Measurements from ENCODE around the gene AFAP1.

AFAP1 gene

GRCh38 chr4:7978907-7979651 lies 39.4 kb upstream of the AFAP1 start:
- Histone ChIP-seq H3K9ac (ENCODE audit: low read length) (no peak overlapping the region), H3K36me3 (ENCODE audit: control insufficient read depth, low read depth, low read length) (no peaks in the 10 kb centered on the region), H3K4me3 (ENCODE audit: low read length) (no peak overlapping the region), H3K4me1 (ENCODE audit: control insufficient read depth, low read depth, low read length) (peaks cover 9% of the 10 kb centered on the region), H3K27ac (ENCODE audit: low read length) (no peak overlapping the region), H3K9me3 (ENCODE audit: control insufficient read depth, low read depth, low read length) (no peaks in the 10 kb centered on the region), H3K27me3 (ENCODE audit: control insufficient read depth, insufficient read depth, low read length) (no peaks in the 10 kb centered on the region)

GRCh38 chr4:7978489-7978888 lies 38.8 kb upstream of the AFAP1 start:
- Histone ChIP-seq H3K9ac (ENCODE audit: low read length) (no peak overlapping the region), H3K27me3 (ENCODE audit: control insufficient read depth, insufficient read depth, low read length) (no peaks in the 10 kb centered on the region), H3K9me3 (ENCODE audit: control insufficient read depth, low read depth, low read length) (no peaks in the 10 kb centered on the region), H3K36me3 (ENCODE audit: control insufficient read depth, low read depth, low read length) (no peaks in the 10 kb centered on the region), H3K4me1 (ENCODE audit: control insufficient read depth, low read depth, low read length) (peaks cover 9% of the 10 kb centered on the region), H3K27ac (ENCODE audit: low read length) (no peak overlapping the region), H3K4me3 (ENCODE audit: low read length) (no peak overlapping the region)

- Histone ChIP-seq H3K4me1 (ENCODE audit: control insufficient read depth, low read depth, low read length) (peaks cover 9% of the 10 kb centered on the region), H3K27me3 (ENCODE audit: control insufficient read depth, insufficient read depth, low read length) (no peaks in the 10 kb centered on the region), H3K4me3 (ENCODE audit: low read length) (no peak overlapping the region), H3K27ac (ENCODE audit: low read length) (no peak overlapping the region), H3K9me3 (ENCODE audit: control insufficient read depth, low read depth, low read length) (no peaks in the 10 kb centered on the region), H3K9ac (ENCODE audit: low read length) (no peak overlapping the region), H3K36me3 (ENCODE audit: control insufficient read depth, low read depth, low read length) (no peaks in the 10 kb centered on the region)
Observed at GRCh38 chr4:7976634-7977033, 37.0 kb upstream of the AFAP1 start.

- Histone ChIP-seq H3K27ac (ENCODE audit: low read length) (no peak overlapping the region), H3K4me1 (ENCODE audit: control insufficient read depth, low read depth, low read length) (peaks cover 9% of the 10 kb centered on the region), H3K9me3 (ENCODE audit: control insufficient read depth, low read depth, low read length) (no peaks in the 10 kb centered on the region), H3K27me3 (ENCODE audit: control insufficient read depth, insufficient read depth, low read length) (no peaks in the 10 kb centered on the region), H3K4me3 (ENCODE audit: low read length) (no peak overlapping the region), H3K9ac (ENCODE audit: low read length) (no peak overlapping the region), H3K36me3 (ENCODE audit: control insufficient read depth, low read depth, low read length) (no peaks in the 10 kb centered on the region)
Observed at GRCh38 chr4:7976025-7976424, 36.4 kb upstream of the AFAP1 start.

GRCh38 chr4:7974425-7974824 lies 34.8 kb upstream of the AFAP1 start:
- no peaks in the 10 kb centered on the region for H3K9me3 ChIP-seq (ENCODE audit: control insufficient read depth, low read depth, low read length)
- H3K9ac ChIP-seq (ENCODE audit: low read length) = no peak overlapping the region
- no peaks in the 10 kb centered on the region for H3K27me3 ChIP-seq (ENCODE audit: control insufficient read depth, insufficient read depth, low read length)
- no peak overlapping the region for H3K27ac ChIP-seq (ENCODE audit: low read length)
- peaks cover 10% of the 10 kb centered on the region for H3K4me1 ChIP-seq (ENCODE audit: control insufficient read depth, low read depth, low read length)
- no peaks in the 10 kb centered on the region for H3K36me3 ChIP-seq (ENCODE audit: control insufficient read depth, low read depth, low read length)
- H3K4me3 ChIP-seq (ENCODE audit: low read length) = no peak overlapping the region

GRCh38 chr4:7973545-7973981 lies 33.9 kb upstream of the AFAP1 start:
- no peak overlapping the region for H3K9ac ChIP-seq (ENCODE audit: low read length)
- peaks cover 8% of the 10 kb centered on the region for H3K4me1 ChIP-seq (ENCODE audit: control insufficient read depth, low read depth, low read length)
- no peaks in the 10 kb centered on the region for H3K27me3 ChIP-seq (ENCODE audit: control insufficient read depth, insufficient read depth, low read length)
- H3K36me3 ChIP-seq (ENCODE audit: control insufficient read depth, low read depth, low read length) = no peaks in the 10 kb centered on the region
- H3K27ac ChIP-seq (ENCODE audit: low read length) = no peak overlapping the region
- no peaks in the 10 kb centered on the region for H3K9me3 ChIP-seq (ENCODE audit: control insufficient read depth, low read depth, low read length)
- H3K4me3 ChIP-seq (ENCODE audit: low read length) = no peak overlapping the region

GRCh38 chr4:7971881-7972500 lies 32.3 kb upstream of the AFAP1 start:
- peaks cover 8% of the 10 kb centered on the region for H3K4me1 ChIP-seq (ENCODE audit: control insufficient read depth, low read depth, low read length)
- H3K36me3 ChIP-seq (ENCODE audit: control insufficient read depth, low read depth, low read length) = no peaks in the 10 kb centered on the region
- no peak overlapping the region for H3K4me3 ChIP-seq (ENCODE audit: low read length)
- no peak overlapping the region for H3K27ac ChIP-seq (ENCODE audit: low read length)
- H3K27me3 ChIP-seq (ENCODE audit: control insufficient read depth, insufficient read depth, low read length) = no peaks in the 10 kb centered on the region
- no peaks in the 10 kb centered on the region for H3K9me3 ChIP-seq (ENCODE audit: control insufficient read depth, low read depth, low read length)
- H3K9ac ChIP-seq (ENCODE audit: low read length) = no peak overlapping the region

- no peaks in the 10 kb centered on the region for H3K36me3 ChIP-seq (ENCODE audit: control insufficient read depth, low read depth, low read length)
- no peaks in the 10 kb centered on the region for H3K9me3 ChIP-seq (ENCODE audit: control insufficient read depth, low read depth, low read length)
- H3K9ac ChIP-seq (ENCODE audit: low read length) = no peak overlapping the region
- peaks cover 8% of the 10 kb centered on the region for H3K4me1 ChIP-seq (ENCODE audit: control insufficient read depth, low read depth, low read length)
- H3K27ac ChIP-seq (ENCODE audit: low read length) = no peak overlapping the region
- H3K27me3 ChIP-seq (ENCODE audit: control insufficient read depth, insufficient read depth, low read length) = no peaks in the 10 kb centered on the region
- no peak overlapping the region for H3K4me3 ChIP-seq (ENCODE audit: low read length)
Observed at GRCh38 chr4:7971159-7971631, 31.5 kb upstream of the AFAP1 start.

- H3K27ac ChIP-seq (ENCODE audit: low read length) = no peak overlapping the region
- H3K9ac ChIP-seq (ENCODE audit: low read length) = no peak overlapping the region
- peaks cover 8% of the 10 kb centered on the region for H3K4me1 ChIP-seq (ENCODE audit: control insufficient read depth, low read depth, low read length)
- H3K36me3 ChIP-seq (ENCODE audit: control insufficient read depth, low read depth, low read length) = no peaks in the 10 kb centered on the region
- no peaks in the 10 kb centered on the region for H3K27me3 ChIP-seq (ENCODE audit: control insufficient read depth, insufficient read depth, low read length)
- H3K9me3 ChIP-seq (ENCODE audit: control insufficient read depth, low read depth, low read length) = no peaks in the 10 kb centered on the region
- no peak overlapping the region for H3K4me3 ChIP-seq (ENCODE audit: low read length)
Observed at GRCh38 chr4:7970361-7970946, 30.8 kb upstream of the AFAP1 start.

GRCh38 chr4:7968262-7968896 lies 28.7 kb upstream of the AFAP1 start:
- peaks cover 8% of the 10 kb centered on the region for H3K4me1 ChIP-seq (ENCODE audit: control insufficient read depth, low read depth, low read length)
- H3K27me3 ChIP-seq (ENCODE audit: control insufficient read depth, insufficient read depth, low read length) = no peaks in the 10 kb centered on the region
- H3K27ac ChIP-seq (ENCODE audit: low read length) = no peak overlapping the region

GRCh38 chr4:7967501-7968261 lies 28.0 kb upstream of the AFAP1 start:
- no peaks in the 10 kb centered on the region for H3K27me3 ChIP-seq (ENCODE audit: control insufficient read depth, insufficient read depth, low read length)
- no peak overlapping the region for H3K4me3 ChIP-seq (ENCODE audit: low read length)
- no peaks in the 10 kb centered on the region for H3K36me3 ChIP-seq (ENCODE audit: control insufficient read depth, low read depth, low read length)
- peaks cover 8% of the 10 kb centered on the region for H3K4me1 ChIP-seq (ENCODE audit: control insufficient read depth, low read depth, low read length)
- H3K27ac ChIP-seq (ENCODE audit: low read length) = no peak overlapping the region
- H3K9me3 ChIP-seq (ENCODE audit: control insufficient read depth, low read depth, low read length) = no peaks in the 10 kb centered on the region
- no peak overlapping the region for H3K9ac ChIP-seq (ENCODE audit: low read length)

More at GRCh38 chr4:7968262-7968896, 28.7 kb upstream of the AFAP1 start:
- H3K9me3 ChIP-seq (ENCODE audit: control insufficient read depth, low read depth, low read length) = no peaks in the 10 kb centered on the region
- no peak overlapping the region for H3K9ac ChIP-seq (ENCODE audit: low read length)
- no peak overlapping the region for H3K4me3 ChIP-seq (ENCODE audit: low read length)
- no peaks in the 10 kb centered on the region for H3K36me3 ChIP-seq (ENCODE audit: control insufficient read depth, low read depth, low read length)
